H1 (cell line): ENCODE data around the gene TOMM7. TPM values are rescaled to one million over a fixed set of nuclear protein-coding genes. Genes with fewer than 3 reads are reported as not detected.

Experiments used
- CTCF ChIA-PET: fragments of 300-600 bp; sonication (Branson Sonifier 250); formaldehyde crosslinking; loops from one replicate; lab custom pipeline; 2021; ENCODE audit not compliant: partially characterized antibody; lab: Charles Lee
- POLR2A ChIA-PET: fragments of 300-600 bp; sonication (Branson Sonifier 250); formaldehyde crosslinking; loops from one replicate; lab custom pipeline; 2021; ENCODE audit warnings: inconsistent platforms; ENCODE audit not compliant: partially characterized antibody; lab: Charles Lee
- DNase-seq, 2 experiments: peaks; one replicate each; pipeline versions ENCODE4 v3.0.0 to v3.0.0-alpha.2; 2010 to 2022; ENCODE audit warnings: low spot score in 2 of 2, low read depth in 1 of 2, mixed read lengths in 1 of 2
- FAIRE-seq: peaks from 2 replicates; lab custom pipeline; 2011; peaks lifted over from hg19 to GRCh38; lab: Jason Lieb, UNC
- H2AFZ ChIP-seq: 2 replicates; pipeline ENCODE4 v1.8.1; 2012; ENCODE audit warnings: low read length, inconsistent platforms
- H2AK5ac ChIP-seq: 2 replicates; pipeline ENCODE4 v1.6.1; 2013; ENCODE audit warnings: low read depth, low read length
- H2BK120ac ChIP-seq: replicated peaks from 2 replicates; pipeline ENCODE3; 2013; ENCODE audit warnings: low read depth, low read length, inconsistent platforms
- H2BK12ac ChIP-seq: 2 replicates; pipeline ENCODE4 v1.6.1; 2013; ENCODE audit warnings: low read depth, low read length
- H2BK15ac ChIP-seq: 2 replicates; pipeline ENCODE4 v1.6.1; 2013; ENCODE audit warnings: low read length
- H2BK20ac ChIP-seq: 2 replicates; pipeline ENCODE4 v1.6.1; 2013; ENCODE audit warnings: low read length
- H2BK5ac ChIP-seq: 2 replicates; pipeline ENCODE4 v1.6.1; 2013; ENCODE audit warnings: low read depth, low read length
- H3K14ac ChIP-seq: 2 replicates; pipeline ENCODE4 v1.6.1; 2013; ENCODE audit warnings: inconsistent platforms; ENCODE audit not compliant: insufficient read length
- H3K18ac ChIP-seq: 2 replicates; pipeline ENCODE4 v1.6.1; 2013; ENCODE audit warnings: low read length; ENCODE audit errors: extremely low read depth
- H3K23ac ChIP-seq: 2 replicates; pipeline ENCODE4 v1.6.1; 2013; ENCODE audit warnings: inconsistent platforms; ENCODE audit not compliant: insufficient read length
- H3K23me2 ChIP-seq: 2 replicates; pipeline ENCODE4 v1.6.1; 2013; ENCODE audit warnings: low read depth, low read length
- H3K27ac ChIP-seq: 2 replicates; pipeline ENCODE4 v1.6.1; 2011; ENCODE audit warnings: low read depth, low read length, inconsistent platforms
- H3K27me3 ChIP-seq, 4 experiments: replicated peaks in 1 of 4; 1 replicate in 1 of 4; 2 replicates in 3 of 4; pipeline versions ENCODE4 v1.6.1 to v1.8.1; 2011 to 2013; ENCODE audit warnings: low read length in 3 of 4, mild to moderate bottlenecking in 3 of 4, inconsistent platforms in 2 of 4, mixed read lengths in 2 of 4, moderate library complexity in 1 of 4; ENCODE audit not compliant: control insufficient read depth in 3 of 4, insufficient read depth in 3 of 4; ENCODE audit errors: extremely low read depth in 1 of 4
- H3K36me3 ChIP-seq, 4 experiments: 2 replicates each; pipeline versions ENCODE4 v1.6.1 to v1.8.1; 2011 to 2013; ENCODE audit warnings: mild to moderate bottlenecking in 4 of 4, low read length in 3 of 4, moderate library complexity in 2 of 4, control low read depth in 1 of 4, inconsistent platforms in 1 of 4; ENCODE audit not compliant: insufficient read depth in 4 of 4, control insufficient read depth in 2 of 4
- H3K4ac ChIP-seq: replicated peaks from 2 replicates; pipeline ENCODE3; 2013; ENCODE audit warnings: low read length, low read depth, mixed read lengths, inconsistent platforms; ENCODE audit not compliant: insufficient read length
- H3K4me1 ChIP-seq, 4 experiments: replicated peaks in 1 of 4; 1 replicate in 1 of 4; 2 replicates in 3 of 4; pipeline versions ENCODE4 v1.6.1 to v1.8.1; 2011 to 2013; ENCODE audit warnings: low read length in 3 of 4, inconsistent platforms in 2 of 4, mixed read lengths in 1 of 4; ENCODE audit not compliant: insufficient read depth in 4 of 4, control insufficient read depth in 3 of 4
- H3K4me2 ChIP-seq, 2 experiments: 2 replicates each; pipeline versions ENCODE4 v1.6.1 to v1.8.1; 2011 to 2013; ENCODE audit warnings: low read depth in 2 of 2, low read length in 2 of 2, control low read depth in 1 of 2, inconsistent platforms in 1 of 2, mild to moderate bottlenecking in 1 of 2; ENCODE audit not compliant: insufficient read depth in 1 of 2
- H3K4me3 ChIP-seq, 4 experiments: fragments of 200-600, 300-600 bp in 1 of 4; sonication (generic), shearing (Covaris generic), sonication (Bioruptor Twin) in 1 of 4; 2 replicates each; pipeline versions ENCODE4 v1.5.1 to v1.8.1; 2011 to 2016; ENCODE audit warnings: low read length in 4 of 4, low read depth in 3 of 4, control low read depth in 2 of 4, inconsistent platforms in 2 of 4, mild to moderate bottlenecking in 2 of 4, mixed read lengths in 1 of 4, moderate library complexity in 1 of 4; ENCODE audit not compliant: insufficient read depth in 2 of 4; ENCODE audit errors: extremely low read depth in 1 of 4
- H3K56ac ChIP-seq: replicated peaks from 2 replicates; pipeline ENCODE3; 2013; ENCODE audit warnings: low read depth, mild to moderate bottlenecking, mixed read lengths, low read length, inconsistent platforms; ENCODE audit not compliant: insufficient read length
- H3K79me1 ChIP-seq: 2 replicates; pipeline ENCODE4 v1.6.1; 2013; ENCODE audit warnings: low read depth, low read length, control low read depth
- H3K79me2 ChIP-seq, 2 experiments: 2 replicates each; pipeline versions ENCODE4 v1.6.1 to v1.8.1; 2012 to 2013; ENCODE audit warnings: low read length in 2 of 2, mild to moderate bottlenecking in 2 of 2, inconsistent platforms in 1 of 2; ENCODE audit not compliant: insufficient read depth in 2 of 2, control insufficient read depth in 1 of 2
- H3K9ac ChIP-seq, 4 experiments: replicated peaks in 1 of 4; 1 replicate in 1 of 4; 2 replicates in 3 of 4; pipeline versions ENCODE4 v1.6.1 to v1.8.1; 2011 to 2013; ENCODE audit warnings: low read depth in 3 of 4, low read length in 3 of 4, control low read depth in 2 of 4, mild to moderate bottlenecking in 2 of 4, moderate library complexity in 2 of 4, inconsistent platforms in 1 of 4; ENCODE audit errors: extremely low read depth in 1 of 4
- H3K9me3 ChIP-seq, 2 experiments: 2 replicates each; pipeline versions ENCODE4 v1.6.1 to v1.8.1; 2012 to 2013; ENCODE audit warnings: mild to moderate bottlenecking in 2 of 2, moderate library complexity in 2 of 2, control low read depth in 1 of 2, inconsistent platforms in 1 of 2, low read depth in 1 of 2, low read length in 1 of 2, mixed read lengths in 1 of 2; ENCODE audit not compliant: insufficient read depth in 2 of 2
- H4K20me1 ChIP-seq, 2 experiments: replicated peaks in 1 of 2; 2 replicates each; pipeline versions ENCODE3 to v1.8.1; 2011 to 2013; ENCODE audit warnings: inconsistent platforms in 2 of 2, low read length in 2 of 2, mild to moderate bottlenecking in 1 of 2; ENCODE audit not compliant: insufficient read depth in 2 of 2, control insufficient read depth in 1 of 2
- H4K5ac ChIP-seq: 2 replicates; pipeline ENCODE4 v1.6.1; 2013; ENCODE audit warnings: low read length, low read depth, mixed read lengths, inconsistent platforms; ENCODE audit not compliant: insufficient read length
- H4K8ac ChIP-seq: 2 replicates; pipeline ENCODE4 v1.8.0; 2013; ENCODE audit warnings: mild to moderate bottlenecking, moderate library complexity, low read length, inconsistent platforms; ENCODE audit not compliant: insufficient read depth; ENCODE audit errors: extremely low read depth
- H4K91ac ChIP-seq: replicated peaks from 2 replicates; pipeline ENCODE3; 2013; ENCODE audit warnings: low read length, mixed read lengths, inconsistent platforms; ENCODE audit not compliant: insufficient read length
- GTF2F1 ChIP-seq: IDR thresholded peaks from 2 replicates; pipeline ENCODE4 v1.6.1; 2012; ENCODE audit warnings: low read depth, low read length, improper control_type of control experiment, borderline replicate concordance
- MAFK ChIP-seq: IDR thresholded peaks from 2 replicates; pipeline ENCODE4 v1.6.1; 2012; ENCODE audit warnings: low read depth, mild to moderate bottlenecking, improper control_type of control experiment, low read length
- SUZ12 ChIP-seq: fragments of 200-600 bp; sonication (generic); IDR thresholded peaks from 2 replicates; pipeline ENCODE4 v1.6.1; 2012; ENCODE audit warnings: mild to moderate bottlenecking, inconsistent platforms, low read length, moderate library complexity, mixed read lengths
- TEAD4 ChIP-seq: IDR thresholded peaks from 2 replicates; pipeline ENCODE4 v1.6.1; 2012; ENCODE audit warnings: low read depth, low read length, inconsistent platforms, mixed read lengths
- WGBS, 2 experiments: shearing (Covaris generic) in 1 of 2; methylation state at CpG; one replicate each; pipeline versions ENCODE4 v1.1.6 to v1.1.7; 2013 to 2015; ENCODE audit warnings: low lambda C conversion rate in 2 of 2, mixed read lengths in 2 of 2, inconsistent platforms in 1 of 2, low coverage in 1 of 2, missing lambda C conversion rate in 1 of 2; ENCODE audit not compliant: insufficient replicate concordance in 2 of 2, insufficient coverage in 1 of 2, insufficient read length in 1 of 2; ENCODE audit errors: extremely low coverage in 1 of 2, missing lambda C conversion rate in 1 of 2; 5-methylcytosine and 5-hydroxymethylcytosine counted together
- polyA plus RNA-seq, 7 experiments: library from polyadenylated mRNA; depleted of rRNA in 3 of 7; stranded (reverse) in 5 of 7; unstranded in 2 of 7; fragments of >200 nt in 5 of 7; fragments of 200-250 nt in 2 of 7; gene quantifications; 1 replicate in 5 of 7; 2 replicates in 1 of 7; 4 replicates in 1 of 7; pipeline versions ENCODE4 v1.2.1 to v1.2.3, GENCODE V29; 2011 to 2013; ENCODE audit warnings: missing spikeins in 2 of 7, mixed read lengths in 2 of 7
- total RNA-seq: library from RNA; stranded (reverse); fragmentation: NEBNext Ultra II Directional; extraction: Animal tissue kit (Norgen Biotek cat#: 25700); gene quantifications from 2 replicates; pipeline ENCODE4 v1.2.1, GENCODE V29; 2021
- TF ChIP-seq, protein P1 (sequence below): IDR thresholded peaks from 2 replicates; pipeline ENCODE4 v1.6.1; 2012; ENCODE audit warnings: inconsistent platforms

TOMM7 gene
- total and polyA plus RNA-seq, 2 of the 8 experiments (the other 6 are each of a cell fraction or from before 2014, with no cell fraction given), result 389 to 508 TPM

DNA sequence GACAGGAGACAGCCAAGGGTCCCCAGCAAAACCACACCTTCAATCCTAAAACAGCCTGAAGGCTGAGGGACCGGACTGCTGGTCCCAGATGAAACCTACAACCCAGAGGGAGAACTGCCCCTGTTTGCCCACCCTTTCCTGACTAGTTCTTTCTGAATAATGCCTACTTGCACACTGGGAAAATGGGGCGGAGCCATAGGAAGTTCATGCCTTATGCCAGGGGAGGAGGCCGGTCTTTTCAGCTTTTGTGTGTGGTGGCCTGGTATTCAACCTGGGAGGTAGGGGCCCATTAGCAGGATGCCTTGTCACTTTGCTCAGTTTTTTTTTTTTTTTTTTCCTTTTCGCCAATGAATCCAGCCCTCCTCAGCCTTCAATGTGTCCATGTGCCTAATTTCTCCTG, 20.7 kb downstream of the TOMM7 start:
- peak overlapping the region; percentile 17; the same call in 1 of the 2 replicates for H3K18ac ChIP-seq
- H4K8ac ChIP-seq, result no peak overlapping the region
- FAIRE-seq, result no peak
- no peaks in the 10 kb centered on the region for H3K79me2 ChIP-seq
- peaks cover 3 to 6% (median 6%) of the 10 kb centered on the region in 4 experiments for H3K4me1 ChIP-seq
- no peak overlapping the region for H4K91ac ChIP-seq
- no peak overlapping the region for H3K23ac ChIP-seq
- H3K27ac ChIP-seq, result no peak overlapping the region
- H3K79me1 ChIP-seq, result no peaks in the 10 kb centered on the region
- H3K36me3 ChIP-seq, result peaks cover 0 to 2% (median 0%) of the 10 kb centered on the region in 4 experiments; a peak in 1 of 8 replicates
- peak overlapping the region; percentile 66; the same call in 1 of the 2 replicates for H2BK20ac ChIP-seq
- no peaks in the 10 kb centered on the region for H3K23me2 ChIP-seq
- H3K14ac ChIP-seq, result no peak overlapping the region
- no peak overlapping the region for H3K56ac ChIP-seq
- H3K4me2 ChIP-seq, result peak overlapping the region; percentile 7 to 54; a peak in 1 of 4 replicates
- TF ChIP-seq TEAD4, result no peak
- TF ChIP-seq, protein P1, sequence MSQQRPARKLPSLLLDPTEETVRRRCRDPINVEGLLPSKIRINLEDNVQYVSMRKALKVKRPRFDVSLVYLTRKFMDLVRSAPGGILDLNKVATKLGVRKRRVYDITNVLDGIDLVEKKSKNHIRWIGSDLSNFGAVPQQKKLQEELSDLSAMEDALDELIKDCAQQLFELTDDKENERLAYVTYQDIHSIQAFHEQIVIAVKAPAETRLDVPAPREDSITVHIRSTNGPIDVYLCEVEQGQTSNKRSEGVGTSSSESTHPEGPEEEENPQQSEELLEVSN, result no peak
- no peak for TF ChIP-seq SUZ12
- no peak for TF ChIP-seq GTF2F1
- no peak for TF ChIP-seq MAFK
- H2AFZ ChIP-seq, result no peak overlapping the region
- H3K9me3 ChIP-seq, result peaks cover 0 to 10% of the 10 kb centered on the region in 2 experiments; a peak in 2 of 4 replicates
- DNase-seq, result no peak
- H3K9ac ChIP-seq, result no peak overlapping the region
- POLR2A ChIA-PET, result interaction anchor here (1.0 to 2.0 kb wide), 8 partner anchors 8 to 59 kb away, joined by 3 to 10 read pairs (median 5); no protein-coding TSS in a partner anchor
- no peak overlapping the region for H3K4ac ChIP-seq
- no peak overlapping the region for H4K5ac ChIP-seq
- H3K4me3 ChIP-seq, result peak overlapping the region in 1 of 4 experiments; percentile 14; a peak in 2 of 8 replicates
- H2BK120ac ChIP-seq, result no peak overlapping the region
- H2AK5ac ChIP-seq, result no peak overlapping the region
- H3K27me3 ChIP-seq, result no peaks in the 10 kb centered on the region
- H2BK5ac ChIP-seq, result peak overlapping the region; percentile 85; the same call in 1 of the 2 replicates
- H2BK15ac ChIP-seq, result no peak overlapping the region
- CTCF ChIA-PET, result interaction anchor here (1.3 to 1.5 kb wide), 3 partner anchors 20 to 240 kb away, joined by 3 to 7 read pairs (median 4); no protein-coding TSS in a partner anchor
- H2BK12ac ChIP-seq, result peak overlapping the region; percentile 71; the same call in 1 of the 2 replicates
- H4K20me1 ChIP-seq, result no peaks in the 10 kb centered on the region
- WGBS, 2 experiments, result 80% methylated on average over 4 of the region's 4 CpGs; no CpG with 5 or more reads in 1 of the 2 experiments
